ENCODE results near the gene LPAR5.

DNA sequence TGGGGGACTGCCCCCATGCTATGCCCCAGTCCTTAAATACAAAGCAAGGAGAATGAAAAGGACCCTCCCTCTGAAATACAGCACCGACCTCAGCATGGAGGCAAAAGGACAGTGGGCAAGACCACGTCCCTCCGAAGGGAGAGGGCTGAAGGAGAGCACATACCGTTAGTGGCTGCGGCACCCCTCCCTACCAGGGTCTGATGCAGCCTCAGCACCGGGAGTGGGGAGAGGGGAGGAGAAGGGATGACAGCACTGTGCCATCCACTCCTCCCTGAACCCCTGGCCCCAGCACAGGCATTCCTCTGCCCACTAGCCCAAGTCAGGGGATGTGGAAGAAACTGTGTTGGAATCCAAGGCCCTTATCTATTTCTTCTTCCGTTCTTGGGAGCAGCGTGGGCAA, 15.1 kb upstream of the LPAR5 start:
- TF ChIP-seq, protein P1, sequence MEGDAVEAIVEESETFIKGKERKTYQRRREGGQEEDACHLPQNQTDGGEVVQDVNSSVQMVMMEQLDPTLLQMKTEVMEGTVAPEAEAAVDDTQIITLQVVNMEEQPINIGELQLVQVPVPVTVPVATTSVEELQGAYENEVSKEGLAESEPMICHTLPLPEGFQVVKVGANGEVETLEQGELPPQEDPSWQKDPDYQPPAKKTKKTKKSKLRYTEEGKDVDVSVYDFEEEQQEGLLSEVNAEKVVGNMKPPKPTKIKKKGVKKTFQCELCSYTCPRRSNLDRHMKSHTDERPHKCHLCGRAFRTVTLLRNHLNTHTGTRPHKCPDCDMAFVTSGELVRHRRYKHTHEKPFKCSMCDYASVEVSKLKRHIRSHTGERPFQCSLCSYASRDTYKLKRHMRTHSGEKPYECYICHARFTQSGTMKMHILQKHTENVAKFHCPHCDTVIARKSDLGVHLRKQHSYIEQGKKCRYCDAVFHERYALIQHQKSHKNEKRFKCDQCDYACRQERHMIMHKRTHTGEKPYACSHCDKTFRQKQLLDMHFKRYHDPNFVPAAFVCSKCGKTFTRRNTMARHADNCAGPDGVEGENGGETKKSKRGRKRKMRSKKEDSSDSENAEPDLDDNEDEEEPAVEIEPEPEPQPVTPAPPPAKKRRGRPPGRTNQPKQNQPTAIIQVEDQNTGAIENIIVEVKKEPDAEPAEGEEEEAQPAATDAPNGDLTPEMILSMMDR (conservative IDR thresholded peaks at IDR 0.05; ENCODE audit: low read depth in 2 of 2) = no peak
- TF ChIP-seq EZH2phosphoT487 (IDR thresholded peaks at IDR 0.05; ENCODE audit: unreplicated experiment) = no peak
